Activated CD8-positive, alpha-beta memory T cell treated with anti-CD3 and anti-CD28 coated beads, Interleukin-2, amount 50 U/mL, for 1 hour (primary cell): ENCODE measurements around the gene NOCT.
"Not testable (repeated sequence)": the region's sequence is repeated elsewhere in the genome, so short reads cannot be mapped to it uniquely, and the experiment has no call there.

Experiments used
- DNase-seq: peaks from one replicate; pipeline ENCODE4 v3.0.0-alpha.2; 2020; ENCODE audit errors: extremely low read depth

Gene NOCT

DNA sequence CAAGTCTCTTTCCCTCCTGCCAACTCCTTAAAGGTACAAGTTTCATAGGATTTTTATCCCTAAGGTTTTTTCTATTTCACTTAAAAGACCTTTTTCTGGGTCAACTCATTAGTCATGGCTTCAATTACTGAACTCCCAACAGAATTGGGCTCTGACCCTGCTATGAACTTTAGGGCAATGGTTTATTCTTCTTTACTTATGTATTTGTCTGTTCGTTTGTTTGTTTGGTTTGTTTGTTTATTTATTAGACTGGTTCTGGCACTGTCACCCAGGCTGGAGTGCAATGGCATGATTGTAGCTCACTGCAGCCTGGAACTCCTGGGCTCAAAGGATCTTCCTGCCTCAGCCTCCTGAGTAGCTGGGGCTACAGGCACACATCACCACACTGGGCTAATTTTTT, 5.9 kb upstream of the NOCT start:
- DNase-seq = no peak

DNA sequence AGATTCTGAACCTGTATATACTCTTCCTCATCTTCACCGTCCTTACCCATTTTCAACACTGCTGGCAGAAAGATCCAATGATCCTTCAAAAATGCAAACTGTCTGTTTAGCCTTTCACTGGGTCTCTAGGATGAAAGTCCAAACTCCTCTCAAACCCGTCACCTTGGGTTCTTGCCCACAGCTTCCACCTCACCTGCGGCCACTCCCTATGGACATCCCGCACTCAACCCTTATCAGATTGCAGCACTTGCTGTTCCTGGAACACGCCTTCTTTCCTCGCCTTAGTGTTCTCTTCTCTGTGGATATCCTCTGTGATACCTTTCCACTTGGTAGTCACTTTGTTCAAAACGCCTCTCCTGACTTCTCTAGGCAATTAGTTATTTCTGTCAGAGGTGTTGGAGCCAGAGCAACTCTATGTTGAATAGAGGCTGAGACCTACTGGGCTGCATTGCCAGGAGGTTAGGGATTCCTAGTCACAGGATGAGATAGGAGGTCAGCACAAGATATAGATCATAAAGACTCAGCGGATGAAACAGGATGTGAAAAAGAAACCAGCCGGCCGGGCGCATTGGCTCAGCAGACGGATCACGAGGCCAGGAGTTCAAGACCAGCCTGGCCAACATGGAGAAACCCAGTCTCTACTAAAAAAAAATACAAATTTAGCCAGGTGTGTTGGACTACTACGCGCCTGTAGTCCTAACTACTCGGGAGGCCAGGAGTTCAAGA, 4.2 kb upstream of the NOCT start:
- DNase-seq = no peak

DNA sequence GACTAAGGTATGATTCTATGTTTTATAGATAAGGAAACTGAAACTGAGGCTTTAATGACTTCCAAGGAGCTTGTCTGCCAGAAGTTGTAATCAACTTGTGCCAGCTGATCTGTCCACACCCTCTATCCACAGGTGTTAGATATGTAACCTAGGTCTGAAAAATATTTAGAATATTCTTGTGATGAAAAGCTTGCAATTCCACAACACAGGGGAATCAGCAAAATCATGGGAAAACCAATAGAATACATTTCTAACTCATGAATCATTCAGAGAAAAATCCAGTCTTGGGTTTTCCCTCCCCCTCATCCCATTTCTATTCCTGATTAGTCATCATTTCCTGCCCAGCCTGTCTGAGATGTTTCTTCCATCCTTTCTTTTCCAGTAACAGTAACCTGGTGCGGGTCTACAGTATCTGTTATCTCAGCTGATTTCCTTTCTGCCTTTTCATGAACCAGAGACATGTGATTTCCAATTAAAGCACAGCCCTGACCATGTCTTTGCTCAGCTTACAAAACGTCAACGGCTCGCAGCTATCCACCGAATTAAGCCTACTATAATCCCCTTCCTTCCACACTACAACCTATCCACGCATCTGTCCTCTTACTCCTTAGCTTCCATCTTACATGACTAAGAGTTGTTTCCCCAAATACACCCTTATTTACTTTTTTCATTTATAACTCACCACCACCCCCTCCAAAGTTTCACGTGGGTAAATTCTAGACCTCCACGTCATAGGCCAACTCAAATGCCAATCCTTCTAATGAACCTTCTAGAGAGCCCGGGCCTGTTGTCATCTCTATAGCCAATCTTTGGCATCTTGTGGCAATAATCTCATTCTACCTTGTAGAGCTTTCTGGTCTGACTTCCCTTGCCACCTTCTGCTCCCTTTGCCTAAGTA, 961 bp upstream of the NOCT start:
- no peak for DNase-seq

DNA sequence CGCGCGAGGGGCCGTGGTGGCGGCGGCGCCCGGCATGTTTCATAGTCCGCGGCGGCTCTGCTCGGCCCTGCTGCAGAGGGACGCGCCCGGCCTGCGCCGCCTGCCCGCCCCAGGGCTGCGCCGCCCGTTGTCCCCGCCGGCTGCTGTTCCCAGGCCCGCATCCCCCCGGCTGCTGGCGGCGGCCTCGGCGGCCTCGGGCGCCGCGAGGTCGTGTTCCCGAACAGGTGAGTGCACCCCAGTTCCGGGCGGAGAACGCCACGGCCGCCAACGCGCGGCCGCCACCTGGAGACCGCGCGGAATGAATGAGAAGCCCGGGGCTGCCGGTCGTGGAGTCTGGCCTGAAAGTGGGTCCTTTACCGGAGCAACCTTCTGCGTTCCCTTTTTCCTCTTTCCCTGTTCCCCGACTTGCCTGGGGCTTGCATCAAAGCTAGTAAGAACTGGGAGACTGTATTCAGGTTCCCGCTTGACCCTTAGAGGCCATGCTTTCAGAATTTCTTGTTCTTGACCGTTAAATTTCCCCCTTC, 429 bp downstream of the NOCT start:
- peak; percentile 4 for DNase-seq

DNA sequence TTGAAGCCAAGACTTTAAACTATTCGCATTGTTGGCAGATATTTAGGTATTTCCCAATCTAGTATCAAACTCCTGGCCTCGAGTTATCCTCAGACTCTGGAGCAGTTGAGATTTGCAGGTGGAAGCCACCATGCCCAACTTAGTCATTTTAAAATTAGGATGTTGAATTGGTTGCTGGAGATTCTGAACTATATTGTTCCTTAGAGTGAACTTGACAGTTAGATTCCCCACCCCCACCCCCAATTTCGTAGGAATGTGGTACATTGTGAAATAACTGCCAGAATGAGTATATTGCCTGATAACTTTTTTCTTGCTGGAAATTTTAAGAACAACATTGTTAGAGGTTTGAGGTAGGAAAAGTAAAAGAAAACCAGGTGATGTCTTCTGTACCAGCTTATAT, 2.3 kb downstream of the NOCT start:
- no peak for DNase-seq

DNA sequence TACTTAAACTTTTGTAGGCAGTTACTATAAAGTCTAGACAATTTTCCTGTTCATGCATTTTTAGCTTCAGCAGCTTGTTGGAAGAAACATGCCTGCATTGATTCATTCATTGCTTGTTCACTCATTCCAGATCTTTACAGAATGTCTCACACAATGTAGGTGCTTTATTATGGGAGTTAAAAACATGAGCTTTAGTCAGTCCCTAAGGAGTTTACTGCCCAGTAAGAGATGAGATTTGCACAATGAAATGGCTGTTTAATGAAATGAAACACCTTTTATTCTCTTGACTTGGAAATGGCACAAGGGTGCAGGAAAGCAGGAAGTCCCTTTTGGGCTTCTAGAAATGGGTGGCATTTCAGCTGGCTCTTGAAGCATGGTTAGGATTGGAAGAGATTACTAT, 2.9 kb downstream of the NOCT start:
- no peak for DNase-seq

DNA sequence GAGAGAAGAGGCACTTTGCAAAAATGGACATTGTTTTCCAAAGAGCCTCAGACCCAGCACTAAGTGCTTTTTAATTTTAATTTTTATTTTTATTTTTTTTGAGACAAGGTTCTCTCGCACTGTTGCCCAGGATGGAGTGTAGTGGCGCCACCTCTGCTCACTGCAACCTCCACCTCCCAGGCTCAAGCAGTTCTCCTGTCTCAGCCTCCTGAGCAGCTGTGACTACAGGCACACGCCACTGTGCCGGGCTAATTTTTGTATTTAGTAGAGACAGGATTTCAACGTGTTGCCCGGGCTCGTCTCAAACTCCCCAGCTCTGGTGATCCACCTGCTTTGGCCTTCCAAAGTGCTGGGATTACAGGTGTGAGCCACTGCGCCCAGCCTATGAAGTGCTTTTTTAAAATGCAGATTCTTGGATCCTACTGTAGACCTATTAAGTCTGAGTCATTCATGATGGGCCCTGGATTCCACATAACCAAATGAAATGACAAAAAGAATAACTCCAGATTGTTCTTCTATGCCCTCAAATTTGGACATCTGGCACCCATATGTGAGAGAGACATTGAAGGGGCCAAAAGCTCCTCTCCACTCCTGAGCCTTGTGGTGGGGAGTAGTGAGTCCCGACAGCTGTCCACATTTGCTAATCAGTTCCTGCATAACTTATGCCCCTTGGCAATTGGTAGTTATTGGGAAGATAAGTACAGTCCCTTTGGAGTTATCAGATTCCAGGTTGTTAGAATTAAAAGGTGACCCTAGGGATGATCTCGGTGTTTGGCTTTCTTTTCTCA, 3.6 kb downstream of the NOCT start:
- no peak for DNase-seq

DNA sequence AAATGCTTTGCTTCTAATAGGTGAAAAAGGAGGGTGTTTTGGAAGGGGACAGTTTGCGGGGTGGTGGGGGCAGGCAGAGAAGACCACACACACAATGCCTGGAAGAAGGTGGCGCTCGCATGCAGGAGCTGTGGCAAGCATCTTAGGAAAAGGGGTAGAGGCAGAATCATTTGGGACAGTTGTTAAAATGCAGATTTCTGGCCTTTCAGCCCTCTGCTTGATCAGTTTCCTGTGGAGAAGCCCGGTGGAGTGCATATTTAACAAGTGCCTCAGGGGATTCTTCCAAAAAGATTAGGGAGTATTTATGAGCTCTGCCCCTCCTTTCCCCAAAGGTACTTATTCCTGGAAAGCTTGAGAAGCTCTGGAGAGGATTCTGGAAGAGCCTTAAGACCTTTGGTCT, 4.8 kb downstream of the NOCT start:
- DNase-seq = no peak

DNA sequence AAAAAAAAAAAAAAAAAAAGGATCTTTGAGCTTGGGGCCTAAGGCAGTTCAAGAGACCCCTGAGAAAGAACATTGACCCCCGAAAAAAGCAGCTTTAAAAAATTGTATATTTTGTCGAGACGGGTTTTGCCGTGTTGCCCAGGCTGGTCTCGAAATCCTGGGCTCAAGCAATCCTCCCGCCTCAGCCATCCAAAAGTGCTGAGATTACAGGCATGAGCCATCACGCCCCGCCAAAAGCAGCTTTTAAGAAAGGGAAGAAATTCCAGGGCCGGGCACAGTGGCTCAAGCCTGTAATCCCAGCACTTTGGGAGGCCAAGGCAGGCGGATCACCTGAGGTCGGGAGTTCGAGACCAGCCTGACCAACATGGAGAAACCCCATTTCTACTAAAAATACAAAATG, 5.5 kb downstream of the NOCT start:
- not testable (repeated sequence) for DNase-seq

DNA sequence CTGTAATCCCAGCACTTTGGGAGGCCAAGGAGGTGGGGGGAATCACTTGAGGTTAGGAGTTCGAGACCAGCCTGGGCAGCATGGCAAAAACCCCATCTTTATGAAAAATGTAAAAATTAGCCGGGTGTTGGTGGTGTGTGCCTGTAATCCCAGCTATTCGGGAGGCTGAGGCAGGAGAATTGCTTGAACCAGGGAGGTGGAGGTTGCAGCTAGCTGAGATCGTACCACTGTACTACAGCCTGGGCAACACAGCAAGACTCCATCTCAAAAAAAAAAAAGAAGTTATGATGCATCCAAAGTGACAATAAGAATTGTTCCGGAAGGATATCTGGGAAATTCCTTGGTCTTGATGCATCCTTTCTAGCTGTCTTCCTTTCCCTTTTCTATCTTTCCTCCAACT, 7.3 kb downstream of the NOCT start:
- no peak for DNase-seq

DNA sequence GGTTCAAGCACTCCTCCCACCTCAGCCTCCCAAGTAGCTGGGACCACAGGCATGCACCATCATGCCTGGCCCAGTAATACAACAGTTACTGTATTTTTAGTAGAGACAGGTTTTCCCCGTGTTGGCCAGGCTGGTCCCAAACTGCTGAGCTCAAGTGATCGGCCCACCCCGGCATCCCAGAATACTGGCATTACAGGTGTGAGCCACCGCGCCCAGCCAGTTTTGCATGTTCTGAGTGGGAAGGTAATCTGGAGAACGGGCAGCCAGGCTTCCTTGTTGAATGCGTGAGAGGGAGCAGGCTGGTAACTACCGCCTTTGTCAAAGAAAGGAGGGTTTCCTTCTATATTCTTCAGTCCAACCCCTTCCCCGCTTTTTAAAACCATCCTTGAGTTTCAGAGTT, 9.1 kb downstream of the NOCT start:
- no peak for DNase-seq

DNA sequence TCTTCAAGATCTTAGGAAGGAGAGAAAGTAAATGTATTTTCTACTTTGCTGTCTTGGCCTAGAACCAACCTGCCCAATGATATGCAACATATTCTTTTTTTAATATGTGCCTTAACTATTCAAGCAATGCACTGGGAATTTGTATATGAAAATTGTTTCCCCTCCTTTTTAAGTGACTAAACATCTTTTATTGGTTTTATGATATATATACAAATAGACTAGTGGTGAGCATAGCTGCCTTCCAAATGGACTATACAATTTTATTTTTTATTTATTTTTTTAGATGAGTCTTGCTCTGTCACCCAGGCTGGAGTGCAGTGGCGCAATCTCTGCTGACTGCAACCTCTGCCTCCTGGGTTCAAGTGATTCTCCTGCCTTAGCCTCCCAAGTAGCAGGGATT, 10.3 kb downstream of the NOCT start:
- DNase-seq = no peak

DNA sequence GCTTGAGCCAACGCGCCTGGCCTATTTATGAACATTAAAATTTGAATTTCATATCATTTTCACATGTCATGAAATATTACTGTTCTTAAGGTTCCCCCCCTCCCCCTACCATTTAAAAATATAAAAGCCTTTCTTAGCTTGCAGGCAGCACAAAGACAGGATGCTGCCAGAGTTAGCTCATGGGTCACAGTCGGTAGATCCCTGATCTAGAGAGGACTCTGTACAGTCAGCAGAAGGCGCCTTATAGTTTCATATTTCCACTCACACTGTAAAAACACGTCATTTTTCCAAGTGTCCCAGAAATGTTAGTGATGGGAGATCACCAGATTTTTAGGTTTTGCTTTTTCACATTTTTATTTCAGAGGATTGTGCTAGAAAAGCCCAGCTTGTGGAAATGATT, 12.2 kb downstream of the NOCT start:
- no peak for DNase-seq

DNA sequence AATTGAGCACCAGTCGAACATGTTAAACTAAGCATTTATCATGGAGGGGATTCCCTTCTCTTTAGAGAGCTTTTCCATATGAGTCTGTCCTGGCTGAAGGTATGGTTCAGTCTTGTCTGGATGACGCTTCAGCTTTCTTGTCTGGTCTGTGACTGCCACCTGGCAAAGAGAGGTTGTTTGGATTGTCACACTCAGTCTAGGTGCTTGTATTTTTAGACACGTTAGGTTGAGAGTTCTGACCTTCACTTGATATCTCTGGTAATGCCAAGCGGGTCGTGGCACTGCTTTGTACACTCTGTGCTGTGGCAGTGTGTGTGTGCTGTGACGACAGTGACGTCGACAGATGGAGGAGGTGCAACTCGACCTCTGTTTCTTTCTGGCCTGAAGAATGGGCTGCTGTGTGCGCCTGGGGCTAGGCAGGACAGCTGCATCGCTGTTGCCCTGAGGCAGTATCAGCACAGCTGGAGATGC, 12.6 kb downstream of the NOCT start:
- no peak for DNase-seq

DNA sequence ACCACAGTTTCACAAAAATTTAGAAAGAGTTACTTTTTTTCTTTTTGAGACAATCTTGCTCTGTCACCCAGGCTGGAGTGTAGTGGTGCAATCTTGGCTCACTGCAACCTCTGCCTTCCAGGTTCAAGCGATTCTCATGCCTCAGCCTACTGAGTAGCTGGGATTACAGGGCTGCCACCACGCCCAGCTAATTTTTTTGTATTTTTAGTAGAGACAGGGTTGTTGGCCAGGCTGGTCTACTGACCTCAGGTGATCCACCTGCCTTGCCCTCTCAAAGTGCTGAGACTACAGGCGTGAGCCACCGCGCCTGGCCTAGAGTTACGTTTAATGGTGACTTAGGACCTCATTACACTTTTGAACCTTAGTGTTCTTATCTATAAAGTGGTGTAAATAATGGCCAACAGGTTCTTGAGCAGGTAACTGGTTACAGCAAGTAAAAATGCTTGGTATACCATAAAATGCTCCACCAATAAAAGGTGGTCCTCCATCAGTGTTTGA, 14.3 kb downstream of the NOCT start:
- not testable (repeated sequence) for DNase-seq

DNA sequence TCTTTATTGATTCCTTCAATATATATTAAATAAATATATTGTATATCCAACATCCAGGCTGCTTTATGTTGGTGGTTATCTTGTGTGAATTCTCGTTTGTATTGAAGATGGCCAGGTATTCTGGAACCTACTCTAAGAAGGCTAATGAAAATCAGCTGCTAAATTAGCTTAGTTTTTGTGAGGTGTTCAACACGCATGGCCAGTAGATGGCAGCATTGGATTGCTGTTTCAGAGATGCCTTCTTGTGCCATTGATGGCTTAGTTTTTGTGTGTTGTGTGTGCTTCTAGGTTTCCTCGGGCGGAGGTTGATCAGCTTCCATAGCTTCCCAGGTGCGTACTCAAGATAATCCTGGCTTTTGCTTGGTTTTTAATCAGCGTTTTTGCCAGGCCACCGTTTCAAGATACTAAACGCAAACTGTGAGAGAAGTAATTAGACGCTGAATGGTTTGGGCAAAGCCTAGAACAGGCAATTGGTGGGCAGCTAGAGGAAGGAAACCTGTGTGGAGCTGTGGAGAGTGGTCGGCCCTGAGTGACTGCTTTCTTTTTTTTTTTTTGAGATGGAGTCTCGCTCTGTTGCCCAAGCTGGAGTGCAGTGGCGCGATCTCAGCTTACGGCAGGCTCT, 15.1 kb downstream of the NOCT start:
- DNase-seq = peak; percentile 45

DNA sequence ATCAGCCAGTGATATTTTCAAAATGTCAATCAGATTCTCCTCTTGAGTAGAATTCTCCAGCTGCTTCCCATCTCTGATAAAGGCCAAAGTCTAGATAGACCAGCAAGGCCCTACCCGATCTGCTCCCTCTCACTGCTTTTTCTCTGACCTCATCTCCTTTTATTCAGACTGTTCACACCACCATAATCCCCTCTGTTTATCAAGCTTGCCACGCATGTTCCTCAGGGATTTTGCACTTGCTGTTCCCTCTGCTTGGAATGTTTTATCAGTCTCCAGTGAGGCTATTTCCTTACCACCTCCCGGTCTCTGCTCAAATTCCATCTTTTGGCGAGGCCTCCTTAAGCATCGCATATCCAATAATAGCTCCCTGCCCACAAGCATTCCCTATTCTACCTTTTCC, 20.1 kb downstream of the NOCT start:
- no peak for DNase-seq

DNA sequence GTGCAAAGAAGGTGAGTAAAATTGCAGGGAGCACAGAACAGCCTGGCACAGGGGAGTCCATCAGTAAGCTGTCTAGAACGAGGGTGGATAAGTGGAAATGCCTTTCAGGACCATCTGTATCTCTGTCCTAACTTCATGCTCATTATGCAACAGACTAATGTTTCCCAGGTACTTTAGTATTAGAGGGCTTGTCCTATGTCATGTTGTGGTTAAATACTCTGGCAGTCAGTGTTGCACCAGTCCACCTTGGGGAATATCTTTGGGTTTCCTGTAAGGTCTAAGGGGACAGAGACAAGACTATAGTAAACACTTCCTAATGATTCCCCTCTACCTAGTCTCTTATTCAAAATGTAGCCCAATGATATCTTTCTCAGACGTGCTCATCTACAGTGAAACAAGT, 21.3 kb downstream of the NOCT start:
- DNase-seq = no peak

DNA sequence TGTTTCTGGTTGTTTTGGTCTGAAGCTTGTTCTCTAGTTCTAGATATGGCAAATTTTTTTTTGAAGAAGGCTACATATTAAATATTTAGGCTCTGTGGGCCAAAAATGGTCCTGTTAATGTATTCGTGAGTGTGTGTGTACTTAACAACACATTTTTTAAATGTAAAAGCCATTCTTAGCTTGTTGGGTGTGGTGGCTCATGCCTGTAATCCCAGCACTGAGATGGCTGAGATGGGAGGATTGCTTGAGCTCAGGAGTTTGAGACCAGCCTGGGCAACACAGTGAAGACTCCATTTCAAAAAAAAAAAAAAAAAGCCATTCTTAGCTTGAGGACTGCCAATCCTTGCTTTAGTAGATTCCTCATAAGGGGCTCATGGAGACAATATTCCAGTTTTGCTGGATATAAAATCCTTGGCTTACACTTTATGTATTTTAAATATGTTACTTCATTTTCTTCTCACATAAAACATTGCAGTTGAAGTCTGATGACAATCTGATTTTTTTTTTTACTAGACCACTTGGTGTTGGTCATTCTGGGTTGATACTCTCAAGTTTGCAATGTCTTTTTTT, 23.4 kb downstream of the NOCT start:
- no peak for DNase-seq

DNA sequence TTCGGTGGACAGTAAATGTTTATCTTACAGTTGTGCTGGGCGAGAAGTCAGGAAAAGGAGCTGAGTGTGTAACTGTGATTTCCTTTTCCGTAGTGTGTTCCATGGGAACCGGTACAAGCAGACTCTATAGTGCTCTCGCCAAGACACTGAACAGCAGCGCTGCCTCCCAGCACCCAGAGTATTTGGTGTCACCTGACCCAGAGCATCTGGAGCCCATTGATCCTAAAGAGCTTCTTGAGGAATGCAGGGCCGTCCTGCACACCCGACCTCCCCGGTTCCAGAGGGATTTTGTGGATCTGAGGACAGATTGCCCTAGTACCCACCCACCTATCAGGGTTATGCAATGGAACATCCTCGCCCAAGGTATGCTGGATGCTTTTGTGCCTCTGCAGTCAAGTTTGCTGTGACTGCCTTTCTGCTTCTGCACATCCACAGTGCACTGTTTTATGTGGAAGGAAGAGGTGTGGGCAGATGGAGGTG, 27.4 kb downstream of the NOCT start:
- DNase-seq = no peak

DNA sequence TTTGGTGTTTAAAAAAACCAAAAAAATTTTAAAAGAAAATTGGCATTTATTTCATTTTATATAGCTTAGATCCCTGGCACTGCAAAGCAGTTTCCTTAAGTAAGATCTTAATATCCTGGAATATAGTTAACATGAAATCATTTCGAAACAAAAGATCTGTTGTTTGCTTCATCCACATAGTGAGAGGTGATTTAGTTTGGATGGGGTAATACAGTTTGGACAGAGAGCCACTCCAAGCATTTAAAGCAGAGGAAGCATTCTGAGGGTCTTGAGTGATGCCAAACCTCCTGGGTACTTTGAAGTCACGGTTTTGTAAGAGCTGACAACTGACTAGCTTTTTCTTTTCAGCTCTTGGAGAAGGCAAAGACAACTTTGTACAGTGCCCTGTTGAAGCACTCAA, 28.7 kb downstream of the NOCT start:
- DNase-seq = no peak
